GM12892 (cell line): Measurements from ENCODE around the gene FRS3.
A peak's percentile ranks its signal among the peaks of the same experiment; 100 is the strongest.

Experiments
- POLR2A ChIP-seq: IDR thresholded peaks from 2 replicates; pipeline ENCODE4 v1.6.1; 2011; ENCODE audit warnings: low read depth, low read length, control low read depth
- POLR2AphosphoS5 ChIP-seq: IDR thresholded peaks from 2 replicates; pipeline ENCODE4 v1.6.1; 2011; ENCODE audit warnings: low read depth, low read length, control low read depth
- TAF1 ChIP-seq: IDR thresholded peaks from 2 replicates; pipeline ENCODE4 v1.6.1; 2011; ENCODE audit warnings: low read depth, mild to moderate bottlenecking, control low read depth, low read length, borderline replicate concordance

DNA sequence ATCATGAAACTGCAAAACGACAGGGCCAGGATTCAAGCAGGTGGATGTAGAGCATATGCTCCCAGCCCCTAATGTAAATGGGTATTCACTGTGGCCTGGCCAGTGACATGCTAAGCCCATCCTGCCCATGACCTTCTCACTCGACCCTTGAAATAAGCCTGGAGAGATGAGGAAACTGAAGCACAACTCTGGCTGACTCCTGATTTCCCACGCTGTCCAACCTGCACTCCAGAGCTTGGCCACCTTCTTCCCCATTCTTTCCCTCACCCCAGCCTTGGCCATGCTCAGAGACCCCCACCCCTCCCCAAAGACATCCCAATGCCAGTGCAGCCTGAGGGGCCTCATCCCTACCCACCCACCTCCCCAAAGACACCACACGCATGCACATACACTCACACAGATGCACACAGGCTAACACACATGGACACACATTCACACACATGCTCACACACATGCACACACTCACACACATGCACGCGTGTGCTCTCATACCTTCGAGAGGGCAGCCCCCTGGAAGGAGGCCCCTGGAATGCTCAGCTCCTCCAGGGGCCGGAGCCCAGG lies 56.7 kb downstream of the FRS3 start:
- TF ChIP-seq POLR2A (peak; percentile 19; the same call in 1 of the 2 replicates), TAF1 (no peak), POLR2AphosphoS5 (no peak; the same call in 1 of the 2 replicates)
